Activated naive CD4-positive, alpha-beta T cell treated with anti-CD3 and anti-CD28 coated beads, Interleukin-2, amount 10 ng/mL, durations not matched to agents 7 days and 5 days (primary cell): ENCODE results near the gene SNAPIN.
"Not testable (repeated sequence)": the region's sequence is repeated elsewhere in the genome, so short reads cannot be mapped to it uniquely, and the experiment has no call there.

ENCODE experiments used
- CTCF ChIA-PET: fragments of 350-600 bp; sonication (Branson Sonifier 250); formaldehyde crosslinking; loops from one replicate; lab custom pipeline; 2021; ENCODE audit warnings: antibody characterized with exemption; lab: Charles Lee
- DNase-seq: peaks from one replicate; pipeline ENCODE4 v3.0.0-alpha.2; 2020
- H3K27ac Mint-ChIP-seq: one replicate; pipeline ENCODE4 v1.8.0; 2021; ENCODE audit warnings: mild to moderate bottlenecking, moderate library complexity, mixed read lengths
- H3K27me3 Mint-ChIP-seq: one replicate; pipeline ENCODE4 v1.8.0; 2021; ENCODE audit warnings: mild to moderate bottlenecking, mixed read lengths
- H3K36me3 Mint-ChIP-seq: one replicate; pipeline ENCODE4 v1.8.0; 2021; ENCODE audit warnings: mixed read lengths
- H3K4me1 Mint-ChIP-seq: one replicate; pipeline ENCODE4 v1.8.0; 2021; ENCODE audit warnings: mixed read lengths
- H3K4me3 Mint-ChIP-seq: one replicate; pipeline ENCODE4 v1.8.0; 2021; ENCODE audit warnings: mild to moderate bottlenecking, moderate library complexity, mixed read lengths
- H3K9me3 Mint-ChIP-seq: one replicate; pipeline ENCODE4 v1.8.0; 2021; ENCODE audit warnings: mixed read lengths

The SNAPIN gene

DNA sequence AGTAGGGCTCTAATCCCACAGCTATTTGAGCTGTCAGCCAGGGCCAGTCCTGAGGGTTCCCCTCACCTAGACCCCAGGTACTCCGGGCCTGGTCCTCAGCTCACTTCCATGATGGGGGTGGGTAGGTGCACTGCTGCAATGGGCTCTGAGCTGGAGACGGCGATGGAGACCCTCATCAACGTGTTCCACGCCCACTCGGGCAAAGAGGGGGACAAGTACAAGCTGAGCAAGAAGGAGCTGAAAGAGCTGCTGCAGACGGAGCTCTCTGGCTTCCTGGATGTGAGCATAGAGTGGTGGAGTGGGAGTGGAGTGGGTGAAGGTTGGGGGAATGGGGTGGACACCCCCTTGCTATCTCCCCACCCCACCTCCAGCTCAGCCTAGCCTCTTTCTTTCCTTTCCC, 28.1 kb upstream of the SNAPIN start:
- DNase-seq, result no peak
- Mint-ChIP-seq H3K27me3 (peaks cover 31% of the 10 kb centered on the region), H3K9me3 (no peaks in the 10 kb centered on the region), H3K4me1 (peaks cover 31% of the 10 kb centered on the region), H3K27ac (no peak overlapping the region), H3K4me3 (no peak overlapping the region), H3K36me3 (peaks cover 12% of the 10 kb centered on the region)
- CTCF ChIA-PET, result interaction anchor here (1.2 to 4.4 kb wide), 4 partner anchors 12 to 119 kb away, joined by 3 to 24 read pairs (median 14); no protein-coding TSS in a partner anchor

DNA sequence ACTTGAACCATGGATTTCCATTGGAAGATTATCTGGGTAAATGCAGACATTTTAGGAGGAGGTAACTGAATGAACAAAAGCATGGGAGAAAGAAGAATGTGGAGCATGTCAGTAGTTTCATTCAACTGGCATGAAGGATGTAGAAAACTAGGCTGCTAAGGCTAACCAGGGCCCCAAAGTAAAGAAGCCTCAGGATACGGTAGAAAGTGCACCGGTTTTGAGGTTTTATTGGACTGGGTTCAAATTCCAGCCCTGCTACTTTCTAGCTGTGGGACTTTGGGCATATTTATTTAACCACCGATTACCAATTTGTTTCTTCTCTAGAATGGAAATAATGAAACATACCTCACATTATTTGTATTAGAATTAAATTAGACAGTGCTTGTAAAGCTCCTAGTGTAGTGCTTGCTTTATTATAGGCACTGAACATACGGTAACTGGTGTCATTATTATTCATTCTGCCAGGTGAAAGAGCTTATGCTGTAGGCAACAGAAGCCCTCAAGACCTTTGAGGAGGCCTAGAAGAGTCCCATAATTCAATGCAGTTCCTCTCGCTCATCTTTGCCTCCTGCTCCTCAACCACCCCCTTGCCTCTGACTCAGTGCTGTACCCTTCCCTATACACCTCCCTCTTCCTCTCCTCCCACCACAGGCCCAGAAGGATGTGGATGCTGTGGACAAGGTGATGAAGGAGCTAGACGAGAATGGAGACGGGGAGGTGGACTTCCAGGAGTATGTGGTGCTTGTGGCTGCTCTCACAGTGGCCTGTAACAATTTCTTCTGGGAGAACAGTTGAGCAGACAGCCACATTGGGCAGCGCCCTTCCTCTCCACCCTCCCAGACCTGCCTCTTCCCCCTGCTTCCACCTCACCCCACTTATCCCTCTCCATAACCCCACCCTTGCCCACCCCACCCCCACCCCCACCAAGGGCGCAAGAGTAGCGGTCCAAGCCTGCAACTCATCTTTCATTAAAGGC, 27.2 kb upstream of the SNAPIN start:
- H3K27ac Mint-ChIP-seq, result no peak overlapping the region
- CTCF ChIA-PET, result interaction anchor here (1.2 to 4.4 kb wide), 3 partner anchors 13 to 120 kb away, joined by 3 to 24 read pairs (median 4); no protein-coding TSS in a partner anchor

DNA sequence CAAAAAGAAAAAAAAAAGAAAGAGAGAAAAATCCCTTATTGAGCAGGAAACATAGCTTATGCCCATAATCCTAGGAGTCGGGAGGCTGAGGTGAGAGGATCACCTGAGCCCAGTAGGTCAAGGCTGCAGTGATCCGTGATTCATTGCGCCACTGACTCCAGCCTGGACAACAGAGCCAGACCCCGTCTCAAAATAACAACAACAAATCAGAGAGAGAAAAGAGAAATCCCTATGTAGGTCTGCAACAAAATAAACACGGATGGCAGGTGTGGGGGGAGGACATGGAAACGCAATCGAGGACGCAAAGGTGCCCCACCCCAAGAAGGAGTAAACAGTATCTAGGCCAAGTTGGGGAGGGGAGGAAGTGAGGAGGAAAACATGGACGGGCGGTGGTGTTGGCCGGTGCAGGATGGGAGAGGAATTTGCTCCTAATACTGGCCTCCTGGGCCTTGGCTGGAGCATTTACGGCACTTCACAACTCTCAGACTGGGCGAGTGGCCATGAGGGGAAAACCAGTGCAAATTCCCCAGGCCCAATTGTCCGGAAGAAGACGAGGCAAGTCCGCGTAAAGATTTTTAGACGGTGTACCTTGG, 25.2 kb upstream of the SNAPIN start:
- peak overlapping the region; percentile 100 for H3K27ac Mint-ChIP-seq
- peaks cover 49% of the 10 kb centered on the region for H3K4me1 Mint-ChIP-seq
- peak overlapping the region; percentile 96 for H3K4me3 Mint-ChIP-seq
- CTCF ChIA-PET, result interaction anchor here (1.2 to 2.1 kb wide), 3 partner anchors 10 to 102 kb away, joined by 3 to 9 read pairs (median 6); no protein-coding TSS in a partner anchor
- no peaks in the 10 kb centered on the region for H3K9me3 Mint-ChIP-seq
- H3K27me3 Mint-ChIP-seq, result peaks cover 13% of the 10 kb centered on the region
- no peak for DNase-seq
- peaks cover 34% of the 10 kb centered on the region for H3K36me3 Mint-ChIP-seq

More for the DNA sequence above, 27.2 kb upstream of the SNAPIN start:
- no peak for DNase-seq
- Mint-ChIP-seq H3K27me3 (peaks cover 27% of the 10 kb centered on the region), H3K4me1 (peaks cover 38% of the 10 kb centered on the region), H3K9me3 (no peaks in the 10 kb centered on the region), H3K36me3 (peaks cover 18% of the 10 kb centered on the region), H3K4me3 (no peak overlapping the region)

DNA sequence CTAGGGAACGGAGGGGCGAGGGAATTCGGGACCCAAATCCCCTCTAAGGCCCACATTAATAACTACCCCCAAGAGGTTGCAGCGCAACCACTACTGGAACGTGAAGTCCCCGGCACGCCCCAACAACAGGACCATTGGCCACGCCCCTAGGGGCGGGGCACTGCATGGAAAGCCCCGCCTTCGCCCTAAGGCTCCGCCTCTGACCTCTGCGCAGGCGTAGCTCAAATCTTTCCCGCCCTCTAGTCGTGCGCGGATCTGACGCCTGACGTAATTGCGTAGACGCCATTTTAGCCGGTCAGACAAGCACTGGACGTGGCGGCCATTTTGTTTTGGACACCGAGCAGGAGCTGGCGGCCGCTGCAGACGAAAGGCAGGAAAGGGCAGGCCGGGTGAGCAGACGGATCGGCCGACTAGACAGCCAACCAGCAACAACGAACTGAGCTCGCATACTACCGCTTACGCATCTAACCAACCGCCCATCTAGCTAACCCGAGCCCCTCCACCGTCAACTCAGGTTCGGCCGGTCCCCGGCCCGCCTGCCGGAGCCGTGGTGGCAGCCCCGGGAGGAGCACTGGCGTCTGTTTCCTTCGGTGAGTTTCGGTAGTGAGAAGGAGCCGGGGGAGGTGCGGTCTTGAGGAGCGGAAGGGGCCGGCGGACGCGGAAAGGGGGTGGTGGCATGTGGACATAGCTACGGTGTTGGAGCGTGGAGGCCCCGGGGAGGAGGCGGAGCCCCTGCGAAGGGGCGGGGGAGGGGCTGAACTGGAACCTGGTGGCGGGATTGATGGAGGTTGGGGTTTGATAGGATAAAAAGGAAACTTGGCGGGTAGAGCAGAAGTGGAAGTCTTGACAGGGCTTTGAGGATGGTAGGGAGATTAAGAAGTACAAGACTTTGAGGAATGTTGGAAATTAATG, 24.5 kb upstream of the SNAPIN start, which contains the start of gene CHTOP:
TSS of gene CHTOP (plus strand) at position 313 of the 912 bp plus-strand sequence. CDS start 2,523 bp downstream, outside the sequence.
- peak within 1 kb of the TSS; percentile 96 for H3K4me3 Mint-ChIP-seq
- peak within 1 kb of the TSS; percentile 100 for H3K27ac Mint-ChIP-seq

DNA sequence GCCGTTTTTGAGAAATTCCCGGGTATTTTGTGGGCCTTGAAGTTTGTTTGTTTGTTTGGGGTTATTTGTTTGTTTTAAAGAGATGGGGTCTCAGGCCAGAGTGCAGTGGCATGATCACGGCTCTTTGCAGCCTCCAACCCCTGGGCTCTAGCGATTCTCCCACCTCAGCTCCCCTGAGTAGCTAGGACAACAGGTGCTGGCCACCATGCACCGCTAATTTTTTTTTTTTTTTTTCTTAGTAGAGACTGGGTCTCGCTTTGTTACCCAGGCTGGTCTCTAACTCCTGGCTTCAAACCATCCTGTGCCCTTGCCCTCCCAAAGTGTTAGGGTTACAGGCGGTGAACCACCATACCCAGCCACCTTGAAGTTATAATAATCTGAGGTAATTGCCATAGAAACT, 22.6 kb upstream of the SNAPIN start:
- Mint-ChIP-seq H3K36me3 (peaks cover 50% of the 10 kb centered on the region), H3K9me3 (no peaks in the 10 kb centered on the region), H3K27ac (peak overlapping the region; percentile 68), H3K4me1 (peaks cover 50% of the 10 kb centered on the region), H3K4me3 (peak overlapping the region; percentile 96), H3K27me3 (no peaks in the 10 kb centered on the region)
- CTCF ChIA-PET, result interaction anchor here (1.0 to 2.0 kb wide), 2 partner anchors 17 to 38 kb away, joined by 7 read pairs; no protein-coding TSS in a partner anchor
- no peak for DNase-seq

More for the DNA sequence above, 24.5 kb upstream of the SNAPIN start, which contains the start of gene CHTOP:
- CTCF ChIA-PET, result interaction anchor here (0.9 to 2.1 kb wide), 6 partner anchors 10 to 102 kb away, joined by 3 to 9 read pairs (median 4); partner anchors contain the start of gene S100A2
- H3K36me3 Mint-ChIP-seq, result peaks cover 39% of the 10 kb centered on the region
- H3K27me3 Mint-ChIP-seq, result peaks cover 7% of the 10 kb centered on the region
- peak; percentile 97 for DNase-seq
- no peaks in the 10 kb centered on the region for H3K9me3 Mint-ChIP-seq
- H3K4me1 Mint-ChIP-seq, result peaks cover 49% of the 10 kb centered on the region

DNA sequence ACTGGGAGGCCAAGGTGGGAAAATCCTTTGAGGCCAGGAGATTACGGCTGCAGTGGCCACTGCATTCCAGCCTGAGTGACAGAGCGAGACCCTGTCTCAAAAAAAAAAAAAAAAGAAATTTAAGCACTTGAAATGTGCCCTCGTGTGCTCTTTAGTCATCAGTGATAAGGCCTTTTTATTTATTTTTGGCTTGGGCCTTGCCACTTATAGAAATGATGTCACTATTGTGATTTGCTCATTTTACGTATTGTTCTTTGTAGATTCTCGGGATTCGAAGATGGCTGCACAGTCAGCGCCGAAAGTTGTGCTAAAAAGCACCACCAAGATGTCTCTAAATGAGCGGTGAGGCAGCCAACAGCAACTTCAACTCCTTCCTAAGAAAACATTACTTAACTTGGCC, 22.2 kb upstream of the SNAPIN start:
- no peak for DNase-seq
- H3K4me3 Mint-ChIP-seq, result peak overlapping the region; percentile 96
- H3K36me3 Mint-ChIP-seq, result peaks cover 54% of the 10 kb centered on the region
- H3K27me3 Mint-ChIP-seq, result no peaks in the 10 kb centered on the region
- no peaks in the 10 kb centered on the region for H3K9me3 Mint-ChIP-seq
- CTCF ChIA-PET, result no interaction called here
- H3K4me1 Mint-ChIP-seq, result peaks cover 54% of the 10 kb centered on the region
- H3K27ac Mint-ChIP-seq, result no peak overlapping the region

DNA sequence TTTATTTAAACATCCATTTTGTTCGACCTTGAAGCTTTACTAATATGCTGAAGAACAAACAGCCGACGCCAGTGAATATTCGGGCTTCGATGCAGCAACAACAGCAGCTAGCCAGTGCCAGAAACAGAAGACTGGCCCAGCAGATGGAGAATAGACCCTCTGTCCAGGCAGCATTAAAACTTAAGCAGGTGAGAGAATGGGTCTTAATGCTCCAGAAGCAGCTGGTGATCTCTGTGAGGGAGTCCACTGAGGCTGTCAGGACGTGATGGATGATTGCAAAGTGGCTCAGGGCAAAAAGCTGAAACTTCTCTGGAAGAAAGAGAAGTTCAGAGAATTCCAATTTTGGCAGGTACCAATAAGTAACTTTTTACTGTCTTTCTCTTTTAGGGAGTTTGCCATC, 20.2 kb upstream of the SNAPIN start:
- H3K4me1 Mint-ChIP-seq, result peaks cover 47% of the 10 kb centered on the region
- no peaks in the 10 kb centered on the region for H3K27me3 Mint-ChIP-seq
- CTCF ChIA-PET, result interaction anchor here (0.6 to 1.7 kb wide), 6 partner anchors 10 to 128 kb away, joined by 3 to 5 read pairs (median 4); partner anchors contain the start of genes NPR1 and S100A1
- DNase-seq, result no peak
- no peak overlapping the region for H3K27ac Mint-ChIP-seq
- H3K4me3 Mint-ChIP-seq, result no peak overlapping the region
- peaks cover 69% of the 10 kb centered on the region for H3K36me3 Mint-ChIP-seq
- H3K9me3 Mint-ChIP-seq, result no peaks in the 10 kb centered on the region

DNA sequence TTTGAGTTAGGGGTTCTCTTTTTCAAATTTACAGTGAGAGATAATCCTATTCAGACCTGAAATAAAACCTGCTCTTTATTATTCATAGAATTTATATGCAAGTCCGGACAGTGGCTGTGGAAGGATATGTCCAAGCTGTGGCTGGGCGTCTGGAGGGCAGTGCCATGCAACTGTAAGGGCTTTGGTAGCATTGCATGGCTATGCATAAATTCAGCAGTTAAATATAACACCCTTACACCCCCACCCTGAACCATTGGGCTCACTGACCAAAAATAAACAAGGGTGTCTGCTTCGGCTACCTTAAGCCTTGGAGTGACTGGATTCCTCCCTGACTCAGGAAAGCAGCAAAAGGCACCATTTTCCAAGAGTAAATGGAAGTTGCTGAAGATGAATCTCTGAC, 19.2 kb upstream of the SNAPIN start:
- Mint-ChIP-seq H3K4me3 (no peak overlapping the region), H3K27me3 (no peaks in the 10 kb centered on the region), H3K4me1 (peaks cover 49% of the 10 kb centered on the region), H3K27ac (no peak overlapping the region), H3K9me3 (no peaks in the 10 kb centered on the region), H3K36me3 (peaks cover 72% of the 10 kb centered on the region)
- CTCF ChIA-PET, result no interaction called here
- DNase-seq, result no peak

DNA sequence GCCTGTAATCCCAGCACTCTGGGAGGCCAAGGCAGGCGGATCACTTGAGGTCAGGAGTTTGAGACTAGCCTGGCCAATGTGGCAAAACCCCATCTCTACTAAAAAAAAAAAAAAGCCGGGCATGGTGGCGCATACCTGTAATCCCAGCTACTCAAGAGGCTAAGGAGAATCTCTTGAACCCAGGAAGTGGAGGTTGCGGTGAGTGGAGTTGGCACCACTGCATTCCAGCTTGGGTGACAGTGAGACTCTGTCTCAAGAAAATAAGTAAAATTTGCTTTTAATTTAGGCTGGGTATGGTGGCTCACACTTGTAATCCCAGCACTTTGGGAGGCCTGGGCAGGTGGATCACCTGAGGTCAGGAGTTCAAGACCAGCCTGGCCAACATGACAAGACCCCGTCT, 18.3 kb upstream of the SNAPIN start:
- Mint-ChIP-seq H3K36me3 (peaks cover 74% of the 10 kb centered on the region), H3K4me1 (peaks cover 53% of the 10 kb centered on the region)
- H3K4me3 Mint-ChIP-seq, CTCF ChIA-PET, H3K27ac Mint-ChIP-seq, DNase-seq, H3K27me3 Mint-ChIP-seq, H3K9me3 Mint-ChIP-seq: not testable (repeated sequence)

DNA sequence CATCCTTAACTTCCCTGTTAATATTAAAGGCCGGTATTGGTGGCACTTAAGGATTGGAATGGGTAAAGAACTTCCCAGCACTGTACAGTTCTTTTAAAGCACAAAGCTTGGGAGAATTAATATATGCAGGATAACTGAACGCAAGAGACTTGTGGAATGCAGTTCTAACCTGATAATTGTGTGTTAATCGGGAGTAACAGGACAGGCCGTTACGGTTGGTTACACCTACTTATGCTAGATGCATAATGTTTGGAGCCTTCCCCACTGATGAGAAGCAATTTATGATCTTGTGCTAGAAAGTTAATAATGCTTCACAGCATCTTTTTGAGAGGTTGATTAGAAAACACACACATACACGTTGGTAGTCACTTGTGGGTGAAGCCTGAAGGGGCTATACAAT, 17.6 kb upstream of the SNAPIN start:
- no peaks in the 10 kb centered on the region for H3K9me3 Mint-ChIP-seq
- CTCF ChIA-PET, result no interaction called here
- DNase-seq, result no peak
- no peak overlapping the region for H3K27ac Mint-ChIP-seq
- H3K27me3 Mint-ChIP-seq, result no peaks in the 10 kb centered on the region
- H3K36me3 Mint-ChIP-seq, result peaks cover 78% of the 10 kb centered on the region
- no peak overlapping the region for H3K4me3 Mint-ChIP-seq
- peaks cover 54% of the 10 kb centered on the region for H3K4me1 Mint-ChIP-seq

DNA sequence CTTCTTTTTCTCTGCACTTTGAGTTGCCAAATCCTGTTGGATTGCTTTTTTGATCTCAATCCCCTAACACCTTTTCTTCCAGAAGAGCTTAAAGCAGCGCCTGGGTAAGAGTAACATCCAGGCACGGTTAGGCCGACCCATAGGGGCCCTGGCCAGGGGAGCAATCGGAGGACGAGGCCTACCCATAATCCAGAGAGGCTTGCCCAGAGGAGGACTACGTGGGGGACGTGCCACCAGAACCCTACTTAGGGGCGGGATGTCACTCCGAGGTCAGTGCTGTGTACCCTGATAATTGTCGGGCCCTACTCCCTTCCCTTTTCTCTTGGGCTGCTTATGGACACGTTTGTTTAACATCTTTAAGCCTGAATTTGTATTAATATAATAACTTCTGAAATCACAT, 16.3 kb upstream of the SNAPIN start:
- Mint-ChIP-seq H3K27ac (no peak overlapping the region), H3K27me3 (no peaks in the 10 kb centered on the region), H3K9me3 (no peaks in the 10 kb centered on the region), H3K4me3 (no peak overlapping the region), H3K36me3 (peaks cover 79% of the 10 kb centered on the region), H3K4me1 (peaks cover 56% of the 10 kb centered on the region)
- DNase-seq, result no peak
- CTCF ChIA-PET, result no interaction called here

DNA sequence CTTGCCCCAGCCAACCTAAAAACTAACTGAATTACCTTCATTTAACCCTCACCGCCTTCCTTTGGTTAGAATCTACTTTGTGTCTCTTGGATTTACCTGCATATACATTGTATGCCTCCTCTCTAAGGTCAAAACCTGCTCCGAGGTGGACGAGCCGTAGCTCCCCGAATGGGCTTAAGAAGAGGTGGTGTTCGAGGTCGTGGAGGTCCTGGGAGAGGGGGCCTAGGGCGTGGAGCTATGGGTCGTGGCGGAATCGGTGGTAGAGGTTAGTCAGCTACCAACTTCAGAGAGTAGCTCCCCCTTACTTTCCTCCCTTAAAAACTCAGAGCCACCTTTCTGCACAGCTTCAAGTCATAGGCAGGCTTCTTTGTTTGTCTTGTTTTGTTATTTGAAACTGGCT, 15.4 kb upstream of the SNAPIN start:
- Mint-ChIP-seq H3K9me3 (no peaks in the 10 kb centered on the region), H3K4me3 (no peak overlapping the region), H3K27me3 (no peaks in the 10 kb centered on the region), H3K36me3 (peaks cover 79% of the 10 kb centered on the region), H3K4me1 (peaks cover 58% of the 10 kb centered on the region), H3K27ac (no peak overlapping the region)
- no peak for DNase-seq
- CTCF ChIA-PET, result interaction anchor here (1.5 to 2.0 kb wide), 3 partner anchors 9 to 133 kb away, joined by 3 to 7 read pairs (median 7); partner anchors contain the start of gene CHTOP

DNA sequence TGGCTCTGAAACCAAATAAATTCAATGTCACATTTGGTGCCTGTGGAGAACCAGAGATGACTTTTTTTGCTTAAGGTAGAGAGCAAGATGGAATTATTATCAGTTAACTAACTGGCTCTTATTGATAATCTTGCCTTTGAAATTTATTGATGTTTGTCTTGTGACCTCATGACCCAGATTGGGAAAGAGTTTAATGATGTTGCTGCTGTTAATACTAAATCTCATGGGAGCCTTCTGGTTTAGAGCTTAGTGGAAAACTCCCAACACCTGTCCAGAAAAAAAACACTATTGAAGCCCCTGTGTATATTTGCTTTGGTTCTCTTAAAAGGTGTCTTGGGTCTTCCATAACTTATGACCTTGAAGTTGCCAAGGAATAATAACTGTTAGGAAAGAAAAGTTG, 14.7 kb upstream of the SNAPIN start:
- H3K27me3 Mint-ChIP-seq, result no peaks in the 10 kb centered on the region
- no peaks in the 10 kb centered on the region for H3K9me3 Mint-ChIP-seq
- peaks cover 65% of the 10 kb centered on the region for H3K4me1 Mint-ChIP-seq
- H3K36me3 Mint-ChIP-seq, result peaks cover 75% of the 10 kb centered on the region
- CTCF ChIA-PET, result interaction anchor here (1.5 to 2.0 kb wide), 3 partner anchors 10 to 133 kb away, joined by 3 to 7 read pairs (median 7); partner anchors contain the start of gene CHTOP
- H3K27ac Mint-ChIP-seq, result no peak overlapping the region
- no peak for DNase-seq
- H3K4me3 Mint-ChIP-seq, result no peak overlapping the region
